Measurements from ENCODE around the gene MEGF10.
A peak's percentile ranks its signal among the peaks of the same experiment; 100 is the strongest.

Gene MEGF10

GRCh38 chr5:127440831-127441230, 150.2 kb downstream of the MEGF10 start:
- DNase-seq (ENCODE audit: low spot score), result no peak

DNA sequence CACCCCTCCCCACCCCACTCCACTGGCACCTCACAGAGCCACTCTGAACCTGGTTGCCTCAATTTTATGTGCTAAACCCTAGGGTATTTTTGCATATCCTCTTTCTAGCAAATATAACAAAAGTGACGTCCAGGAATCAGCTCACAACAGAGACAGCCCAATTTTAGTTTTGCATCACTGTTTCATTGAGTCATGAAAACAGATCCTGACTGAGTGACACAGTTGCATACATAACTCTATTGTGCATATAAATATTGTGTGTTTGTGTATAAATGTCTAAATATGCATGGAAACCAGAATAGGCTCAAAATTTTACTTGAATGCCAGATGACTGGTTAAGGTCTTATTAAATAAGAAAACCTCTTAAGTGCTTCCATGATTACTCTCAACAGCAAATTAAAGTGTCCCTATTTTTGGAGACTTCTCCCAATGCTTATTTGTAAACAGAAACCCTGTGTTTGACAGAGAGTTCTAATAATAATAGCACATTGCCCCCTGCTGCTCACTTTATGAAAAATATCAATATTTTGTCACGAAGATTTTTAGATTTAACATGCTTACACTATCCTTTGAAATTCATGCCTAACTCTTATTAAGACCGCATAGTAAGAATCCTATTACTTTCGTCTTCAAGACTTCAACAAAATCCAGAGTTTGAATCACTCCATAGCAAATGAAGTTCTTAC, 151.3 kb downstream of the MEGF10 start:
- no peak for DNase-seq (ENCODE audit: low spot score)

- no peak for DNase-seq (ENCODE audit: low spot score)
Observed at GRCh38 chr5:127444171-127444570, 153.6 kb downstream of the MEGF10 start.

- DNase-seq (ENCODE audit: low spot score), result no peak
Observed at GRCh38 chr5:127445328-127445727, 154.7 kb downstream of the MEGF10 start.

DNA sequence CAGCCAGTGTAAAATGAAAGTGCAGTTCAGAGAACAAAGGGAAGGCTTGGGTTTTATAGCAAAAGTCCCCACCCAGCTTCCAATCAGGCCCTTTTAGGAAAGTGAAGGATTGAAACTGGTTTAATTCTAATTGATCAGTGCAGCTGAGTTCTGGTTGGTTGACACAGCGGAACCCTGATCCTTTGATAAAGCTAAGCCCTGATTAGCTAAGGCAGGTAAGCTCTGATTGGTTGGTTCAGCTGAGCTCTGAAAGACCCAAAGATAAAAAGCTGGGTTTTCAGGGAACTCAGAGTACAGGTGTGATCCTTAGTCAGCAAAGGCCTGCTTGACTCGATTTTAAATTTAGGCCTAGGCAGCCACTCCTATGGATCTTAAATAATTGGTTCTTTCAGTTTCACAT, 156.0 kb downstream of the MEGF10 start:
- DNase-seq (ENCODE audit: low spot score), result no peak

DNA sequence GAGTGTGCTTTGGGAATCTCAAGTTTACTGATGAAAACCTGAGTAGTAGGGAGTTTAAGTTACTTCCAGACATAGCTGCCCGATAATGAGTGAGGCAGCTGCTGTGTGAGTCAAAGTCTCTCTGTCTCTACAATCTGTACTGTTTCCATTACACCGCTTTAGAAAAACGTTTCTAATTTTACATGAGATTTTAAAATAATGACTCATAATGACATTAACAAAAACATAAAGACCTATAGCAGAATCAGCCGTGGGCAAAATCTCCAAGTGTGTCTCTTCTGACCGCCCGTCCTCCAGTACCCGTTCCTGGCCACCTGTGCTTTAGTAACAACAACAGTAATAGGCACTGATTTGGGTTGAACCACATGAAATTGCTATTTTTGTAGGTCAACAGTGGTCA, 157.2 kb downstream of the MEGF10 start:
- no peak for DNase-seq (ENCODE audit: low spot score)

DNA sequence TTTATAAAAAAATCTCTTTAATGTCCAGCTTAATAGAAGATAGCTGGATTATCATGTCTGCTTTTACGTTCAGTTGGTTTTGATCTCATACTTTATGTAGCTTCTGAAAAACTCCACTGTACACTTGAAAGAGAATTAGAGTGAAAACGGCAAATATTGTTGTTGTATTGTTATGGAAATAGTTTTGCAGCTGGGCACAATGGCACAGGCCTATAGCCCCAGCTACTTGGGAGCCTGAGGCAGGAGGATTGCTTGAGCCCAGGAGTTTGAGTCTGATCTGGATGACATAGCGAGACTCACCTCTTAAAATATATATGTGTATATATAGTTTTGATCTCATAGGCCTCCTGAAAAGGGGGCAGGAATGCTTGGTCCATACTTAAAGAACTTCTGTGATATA, 159.4 kb downstream of the MEGF10 start:
- no peak for DNase-seq (ENCODE audit: low spot score)

DNA sequence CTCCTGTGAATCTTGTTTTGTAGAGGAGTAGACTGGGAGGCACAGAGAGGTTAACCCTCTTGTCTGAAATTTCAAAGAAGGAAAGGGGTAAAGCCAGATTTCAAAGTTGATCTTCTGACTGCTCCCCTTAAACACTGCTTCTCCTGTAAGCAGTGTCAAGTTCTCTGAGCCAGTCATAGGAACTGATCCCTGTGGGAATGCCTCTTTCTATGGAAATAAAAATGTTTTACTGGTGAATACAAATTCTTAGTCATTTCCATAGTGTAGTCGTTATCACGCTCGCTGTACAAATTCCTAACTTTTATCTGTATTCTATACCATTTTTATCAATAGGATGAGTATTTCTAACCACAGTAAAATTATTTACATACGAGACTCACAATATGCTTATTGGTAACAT, 160.5 kb downstream of the MEGF10 start:
- DNase-seq (ENCODE audit: low spot score), result no peak

DNA sequence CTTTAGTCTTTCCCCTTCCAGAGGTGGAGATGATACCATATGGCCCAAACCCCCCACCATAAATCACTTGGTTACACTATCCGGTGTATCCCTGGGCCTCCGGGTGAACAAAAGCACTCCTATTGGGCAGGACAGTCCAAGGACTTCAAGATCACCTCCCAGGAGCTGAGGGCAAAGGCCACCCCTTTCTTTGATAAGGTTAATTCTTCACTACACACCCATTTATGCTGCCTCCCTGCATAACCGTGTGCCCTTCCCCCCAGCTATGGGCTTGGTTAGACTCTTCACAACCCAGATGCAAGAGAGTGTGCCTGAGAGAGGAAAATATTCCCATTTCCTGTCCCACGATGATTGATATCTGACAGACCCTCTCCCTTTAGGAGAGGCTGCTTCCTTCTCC, 162.0 kb downstream of the MEGF10 start:
- no peak for DNase-seq (ENCODE audit: low spot score)

GRCh38 chr5:127471211-127471610, 180.6 kb downstream of the MEGF10 start:
- DNase-seq (ENCODE audit: low spot score), result no peak

DNA sequence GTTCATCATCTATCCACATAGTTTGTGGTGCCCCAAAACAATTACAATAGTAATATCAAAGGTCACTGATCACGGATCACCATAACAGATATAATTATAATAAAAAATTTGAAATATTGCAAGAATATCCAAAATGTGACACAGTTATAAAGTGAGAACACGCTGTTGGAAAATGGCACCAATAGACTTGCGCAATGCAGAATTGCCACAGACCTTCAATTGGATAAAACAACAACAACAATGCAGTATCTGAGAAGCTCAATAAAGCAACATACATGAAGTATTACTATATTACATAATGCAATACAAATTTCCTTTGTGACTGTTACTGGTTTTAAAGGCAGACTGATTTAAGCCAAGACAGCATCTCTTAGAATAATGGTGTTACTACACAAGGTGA, 182.1 kb downstream of the MEGF10 start:
- DNase-seq (ENCODE audit: low spot score), result no peak

DNA sequence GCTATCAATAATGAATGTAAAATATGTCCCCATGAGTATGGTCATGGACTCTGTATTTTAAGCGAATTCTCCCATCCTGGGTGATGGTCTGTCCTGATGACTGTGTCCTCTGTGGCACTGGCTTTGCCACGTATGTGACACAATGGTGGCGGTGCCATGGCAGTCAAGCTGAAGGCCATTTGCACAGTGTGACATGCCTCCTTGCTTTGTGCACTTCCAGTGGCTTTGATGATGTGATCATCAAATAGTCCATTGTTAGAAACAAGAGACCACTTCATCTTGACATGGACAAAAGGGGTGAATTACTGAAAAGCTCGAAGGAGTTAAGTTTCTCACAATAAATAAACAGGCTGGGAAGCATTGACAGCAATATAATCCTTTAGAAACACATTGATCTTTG, 195.9 kb downstream of the MEGF10 start:
- DNase-seq (ENCODE audit: low spot score), result no peak

- peak; percentile 21 for DNase-seq (ENCODE audit: low spot score)
Observed at GRCh38 chr5:127492854-127493738, 202.5 kb downstream of the MEGF10 start.

DNA sequence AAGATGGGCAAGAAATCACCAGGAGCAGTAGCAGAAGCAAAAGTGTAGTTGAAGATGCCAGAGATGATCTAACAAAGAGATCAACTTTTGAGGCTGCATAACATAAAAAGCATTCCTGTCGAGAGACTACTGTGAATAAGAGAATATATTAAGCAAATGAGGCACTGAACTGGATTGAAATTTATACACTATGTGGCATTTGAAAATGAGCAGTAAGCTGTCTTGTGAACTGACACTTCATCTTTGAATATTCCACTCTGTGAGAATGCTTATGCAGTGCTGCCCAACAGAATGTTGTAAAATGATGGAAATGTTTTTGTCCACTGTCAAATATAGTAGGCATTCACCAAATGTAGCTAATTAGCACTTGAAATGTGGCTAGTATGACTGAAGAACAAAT, 208.0 kb downstream of the MEGF10 start:
- no peak for DNase-seq (ENCODE audit: low spot score)

- no peak for DNase-seq (ENCODE audit: low spot score)
Observed at GRCh38 chr5:127505905-127506304, 215.3 kb downstream of the MEGF10 start.

GRCh38 chr5:127506616-127507015, 216.0 kb downstream of the MEGF10 start:
- no peak for DNase-seq (ENCODE audit: low spot score)

- DNase-seq (ENCODE audit: low spot score), result no peak
Observed at GRCh38 chr5:127508644-127509373, 218.2 kb downstream of the MEGF10 start.

Measured in activated CD4-positive, alpha-beta T cell treated with anti-CD3 and anti-CD28 coated beads, Interleukin-2, Interleukin-4, amounts not matched to agents 100 ng/mL and 50 ng/mL, durations not matched to agents 16 hours and 8 hours (primary cell).